Activated T-cell treated with anti-CD3 and anti-CD28 coated beads, Interleukin-2, amount 50 U/mL, for 24 hours (primary cell): Measurements from ENCODE around the gene FASTKD1.
A peak's percentile ranks its signal among the peaks of the same experiment; 100 is the strongest.

Source experiments
- DNase-seq: peaks from one replicate; pipeline ENCODE4 v3.0.0-alpha.2; 2020
- H3K27ac Mint-ChIP-seq: 2 replicates; pipeline ENCODE4 v1.8.0; 2020; ENCODE audit warnings: mild to moderate bottlenecking, mixed read lengths
- H3K27me3 Mint-ChIP-seq: 2 replicates; pipeline ENCODE4 v1.8.0; 2020; ENCODE audit warnings: mixed read lengths
- H3K36me3 Mint-ChIP-seq: 2 replicates; pipeline ENCODE4 v1.8.0; 2020; ENCODE audit warnings: low read depth, mixed read lengths
- H3K4me1 Mint-ChIP-seq: 2 replicates; pipeline ENCODE4 v1.8.0; 2020; ENCODE audit warnings: low read depth, mixed read lengths
- H3K4me3 Mint-ChIP-seq: 2 replicates; pipeline ENCODE4 v1.8.0; 2020; ENCODE audit warnings: mild to moderate bottlenecking, moderate library complexity, mixed read lengths
- H3K9me3 Mint-ChIP-seq: 2 replicates; pipeline ENCODE4 v1.8.0; 2020; ENCODE audit warnings: mixed read lengths

FASTKD1 gene

GRCh38 chr2:169509298-169509885, 64.3 kb downstream of the FASTKD1 start, which contains the start of gene KLHL41:
Gene KLHL41 (plus strand): TSS chr2:169509702. CDS start chr2:169509779, 77 bp downstream.
- H3K4me3 Mint-ChIP-seq, result no peak within 1 kb of the TSS
- peaks cover 8% of the 10 kb centered on the region for H3K4me1 Mint-ChIP-seq
- peaks cover 11% of the 10 kb centered on the region for H3K36me3 Mint-ChIP-seq

GRCh38 chr2:169507698-169508097, 66.0 kb downstream of the FASTKD1 start:
- no peak overlapping the region for H3K4me3 Mint-ChIP-seq
- no peaks in the 10 kb centered on the region for H3K9me3 Mint-ChIP-seq
- peaks cover 22% of the 10 kb centered on the region for H3K36me3 Mint-ChIP-seq
- no peaks in the 10 kb centered on the region for H3K27me3 Mint-ChIP-seq
- H3K4me1 Mint-ChIP-seq, result peaks cover 8% of the 10 kb centered on the region
- H3K27ac Mint-ChIP-seq, result no peak overlapping the region
- no peak for DNase-seq

More at GRCh38 chr2:169509298-169509885, 64.3 kb downstream of the FASTKD1 start, which contains the start of gene KLHL41:
- H3K9me3 Mint-ChIP-seq, result no peaks in the 10 kb centered on the region
- DNase-seq, result no peak
- no peaks in the 10 kb centered on the region for H3K27me3 Mint-ChIP-seq
- no peak within 1 kb of the TSS for H3K27ac Mint-ChIP-seq

GRCh38 chr2:169504651-169505050, 69.0 kb downstream of the FASTKD1 start:
- Mint-ChIP-seq H3K4me3 (no peak overlapping the region), H3K9me3 (no peaks in the 10 kb centered on the region), H3K4me1 (peaks cover 8% of the 10 kb centered on the region), H3K27me3 (no peaks in the 10 kb centered on the region), H3K27ac (no peak overlapping the region), H3K36me3 (peaks cover 22% of the 10 kb centered on the region)
- no peak for DNase-seq

- Mint-ChIP-seq H3K27ac (no peak overlapping the region), H3K9me3 (no peaks in the 10 kb centered on the region), H3K4me3 (no peak overlapping the region), H3K27me3 (no peaks in the 10 kb centered on the region), H3K36me3 (peaks cover 17% of the 10 kb centered on the region), H3K4me1 (no peaks in the 10 kb centered on the region)
- DNase-seq, result no peak
Observed at GRCh38 chr2:169495310-169495928, 78.2 kb downstream of the FASTKD1 start.

GRCh38 chr2:169493360-169493759, 80.3 kb downstream of the FASTKD1 start:
- H3K9me3 Mint-ChIP-seq, result no peaks in the 10 kb centered on the region
- H3K4me3 Mint-ChIP-seq, result no peak overlapping the region
- H3K27ac Mint-ChIP-seq, result no peak overlapping the region
- H3K27me3 Mint-ChIP-seq, result no peaks in the 10 kb centered on the region
- no peak for DNase-seq
- peaks cover 21% of the 10 kb centered on the region for H3K36me3 Mint-ChIP-seq
- no peaks in the 10 kb centered on the region for H3K4me1 Mint-ChIP-seq

- Mint-ChIP-seq H3K27ac (no peak overlapping the region), H3K4me1 (peaks cover 3% of the 10 kb centered on the region), H3K4me3 (no peak overlapping the region), H3K36me3 (peaks cover 24% of the 10 kb centered on the region), H3K27me3 (no peaks in the 10 kb centered on the region), H3K9me3 (no peaks in the 10 kb centered on the region)
- no peak for DNase-seq
Observed at GRCh38 chr2:169491378-169491777, 82.3 kb downstream of the FASTKD1 start.

GRCh38 chr2:169490834-169491233, 82.8 kb downstream of the FASTKD1 start:
- H3K4me1 Mint-ChIP-seq, result peaks cover 3% of the 10 kb centered on the region
- no peak overlapping the region for H3K27ac Mint-ChIP-seq
- peaks cover 26% of the 10 kb centered on the region for H3K36me3 Mint-ChIP-seq
- no peak for DNase-seq
- no peak overlapping the region for H3K4me3 Mint-ChIP-seq
- no peaks in the 10 kb centered on the region for H3K9me3 Mint-ChIP-seq
- no peaks in the 10 kb centered on the region for H3K27me3 Mint-ChIP-seq

GRCh38 chr2:169486487-169486886, 87.2 kb downstream of the FASTKD1 start:
- Mint-ChIP-seq H3K27me3 (no peaks in the 10 kb centered on the region), H3K36me3 (peaks cover 35% of the 10 kb centered on the region), H3K27ac (no peak overlapping the region), H3K9me3 (no peaks in the 10 kb centered on the region), H3K4me3 (no peak overlapping the region), H3K4me1 (peaks cover 3% of the 10 kb centered on the region)
- no peak for DNase-seq

- DNase-seq, result no peak
- H3K4me3 Mint-ChIP-seq, result no peak overlapping the region
- peaks cover 32% of the 10 kb centered on the region for H3K36me3 Mint-ChIP-seq
- no peak overlapping the region for H3K27ac Mint-ChIP-seq
- no peaks in the 10 kb centered on the region for H3K9me3 Mint-ChIP-seq
- peaks cover 3% of the 10 kb centered on the region for H3K4me1 Mint-ChIP-seq
- H3K27me3 Mint-ChIP-seq, result no peaks in the 10 kb centered on the region
Observed at GRCh38 chr2:169485650-169486138, 88.0 kb downstream of the FASTKD1 start.

GRCh38 chr2:169480079-169480465, 93.6 kb downstream of the FASTKD1 start:
- Mint-ChIP-seq H3K27ac (peak overlapping the region; percentile 77), H3K27me3 (no peaks in the 10 kb centered on the region)
- DNase-seq, result no peak

More at GRCh38 chr2:169480079-169480465, 93.6 kb downstream of the FASTKD1 start:
- no peaks in the 10 kb centered on the region for H3K9me3 Mint-ChIP-seq
- peak overlapping the region; percentile 88 for H3K4me3 Mint-ChIP-seq
- H3K4me1 Mint-ChIP-seq, result peaks cover 15% of the 10 kb centered on the region
- H3K36me3 Mint-ChIP-seq, result peaks cover 16% of the 10 kb centered on the region
